ENCODE measurements around the gene GPR21. TPM values are rescaled to one million over a fixed set of nuclear protein-coding genes. Genes with fewer than 3 reads are reported as not detected.
A peak's percentile ranks its signal among the peaks of the same experiment; 100 is the strongest.

GPR21 gene, protein sequence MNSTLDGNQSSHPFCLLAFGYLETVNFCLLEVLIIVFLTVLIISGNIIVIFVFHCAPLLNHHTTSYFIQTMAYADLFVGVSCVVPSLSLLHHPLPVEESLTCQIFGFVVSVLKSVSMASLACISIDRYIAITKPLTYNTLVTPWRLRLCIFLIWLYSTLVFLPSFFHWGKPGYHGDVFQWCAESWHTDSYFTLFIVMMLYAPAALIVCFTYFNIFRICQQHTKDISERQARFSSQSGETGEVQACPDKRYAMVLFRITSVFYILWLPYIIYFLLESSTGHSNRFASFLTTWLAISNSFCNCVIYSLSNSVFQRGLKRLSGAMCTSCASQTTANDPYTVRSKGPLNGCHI
- total RNA-seq (ENCODE audit: low replicate concordance) = 0.59 and 6.4 TPM in 2 replicates

DNA sequence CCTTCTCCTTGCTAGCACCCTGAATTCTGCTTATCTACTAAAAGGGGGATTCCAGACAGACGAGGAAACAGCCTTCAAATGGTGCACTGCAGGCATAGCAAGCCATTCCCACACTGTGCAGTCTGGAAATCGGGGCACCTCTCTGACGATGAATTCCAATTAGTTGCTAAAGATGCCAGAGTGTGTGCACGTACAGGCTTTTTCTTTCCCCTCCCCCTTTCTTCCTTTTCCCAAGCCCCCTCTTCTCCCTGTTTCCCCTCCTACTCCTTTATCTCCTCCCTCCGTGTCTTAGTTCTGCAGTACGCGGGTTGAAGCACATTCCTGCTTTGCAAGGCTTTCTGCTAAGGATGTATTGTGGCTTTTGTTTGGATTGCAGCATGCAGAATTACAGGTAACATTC lies at the start of gene GPR21:
TSS of gene GPR21 (plus strand) at position 316 of the 400 bp plus-strand sequence. CDS start 900 bp downstream, outside the sequence.
- peak within 1 kb of the TSS; percentile 30 for H3K27ac Mint-ChIP-seq
- DNase-seq (ENCODE audit: low spot score) = peak; percentile 65
- Histone ChIP-seq H3F3A (ENCODE audit: low read depth) (peaks cover 6% of the 10 kb centered on the region), H3K4me3 (peak within 1 kb of the TSS; percentile 25), H3K4me1 (peaks cover 13% of the 10 kb centered on the region), H3K4me2 (peak within 1 kb of the TSS; percentile 61), H4K20me1 (ENCODE audit: low read depth) (peaks cover 5% of the 10 kb centered on the region), H3K9me3 (ENCODE audit: low read depth) (no peaks in the 10 kb centered on the region), H2AFZ (replicated peaks) (no peak within 1 kb of the TSS), H3K27ac (peak within 1 kb of the TSS; percentile 35), H3K79me2 (ENCODE audit: low read depth) (no peaks in the 10 kb centered on the region), H3K9ac (no peak within 1 kb of the TSS), H3K36me3 (no peaks in the 10 kb centered on the region), H3K27me3 (no peaks in the 10 kb centered on the region)
- TF ChIP-seq EZH2phosphoT487 (IDR thresholded peaks at IDR 0.05) (no peak), EZH2 (IDR thresholded peaks at IDR 0.05) (no peak)
- TF ChIP-seq, protein P1, sequence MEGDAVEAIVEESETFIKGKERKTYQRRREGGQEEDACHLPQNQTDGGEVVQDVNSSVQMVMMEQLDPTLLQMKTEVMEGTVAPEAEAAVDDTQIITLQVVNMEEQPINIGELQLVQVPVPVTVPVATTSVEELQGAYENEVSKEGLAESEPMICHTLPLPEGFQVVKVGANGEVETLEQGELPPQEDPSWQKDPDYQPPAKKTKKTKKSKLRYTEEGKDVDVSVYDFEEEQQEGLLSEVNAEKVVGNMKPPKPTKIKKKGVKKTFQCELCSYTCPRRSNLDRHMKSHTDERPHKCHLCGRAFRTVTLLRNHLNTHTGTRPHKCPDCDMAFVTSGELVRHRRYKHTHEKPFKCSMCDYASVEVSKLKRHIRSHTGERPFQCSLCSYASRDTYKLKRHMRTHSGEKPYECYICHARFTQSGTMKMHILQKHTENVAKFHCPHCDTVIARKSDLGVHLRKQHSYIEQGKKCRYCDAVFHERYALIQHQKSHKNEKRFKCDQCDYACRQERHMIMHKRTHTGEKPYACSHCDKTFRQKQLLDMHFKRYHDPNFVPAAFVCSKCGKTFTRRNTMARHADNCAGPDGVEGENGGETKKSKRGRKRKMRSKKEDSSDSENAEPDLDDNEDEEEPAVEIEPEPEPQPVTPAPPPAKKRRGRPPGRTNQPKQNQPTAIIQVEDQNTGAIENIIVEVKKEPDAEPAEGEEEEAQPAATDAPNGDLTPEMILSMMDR (IDR thresholded peaks at IDR 0.05) = no peak
- no peaks in the 10 kb centered on the region for H3K9me3 Mint-ChIP-seq
- H3K4me1 Mint-ChIP-seq = peaks cover 20% of the 10 kb centered on the region
- H3K4me3 Mint-ChIP-seq = peak within 1 kb of the TSS; percentile 37
- H3K27me3 Mint-ChIP-seq (ENCODE audit: insufficient read depth, low read depth) = peaks cover 2% of the 10 kb centered on the region
- H3K36me3 Mint-ChIP-seq = peaks cover 10% of the 10 kb centered on the region

DNA sequence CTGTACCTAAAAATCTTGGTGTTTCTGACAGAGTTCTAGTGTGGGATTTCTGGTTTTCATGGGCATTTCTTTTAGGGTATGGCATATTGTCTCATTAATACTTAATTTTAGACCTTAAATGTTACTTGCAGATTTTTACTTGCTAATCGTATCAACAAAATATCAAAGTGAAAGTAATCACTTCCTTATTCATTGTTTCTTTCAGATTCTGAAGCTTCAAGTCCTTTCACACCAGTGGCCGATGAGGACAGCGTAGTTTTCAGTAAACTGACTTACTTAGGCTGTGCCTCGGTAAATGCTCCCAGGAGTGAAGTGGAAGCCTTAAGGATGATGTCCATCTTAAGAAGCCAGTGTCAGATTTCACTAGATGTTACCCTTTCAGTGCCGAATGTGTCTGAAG lies 47.5 kb upstream of the GPR21 start:
- no peaks in the 10 kb centered on the region for H3K27me3 Mint-ChIP-seq (ENCODE audit: insufficient read depth, low read depth)
- H3K9me3 Mint-ChIP-seq = no peaks in the 10 kb centered on the region

GRCh38 chr9:122988141-122988540 lies 45.3 kb upstream of the GPR21 start:
- no peak overlapping the region for H3K9ac ChIP-seq
- DNase-seq (ENCODE audit: low spot score) = no peak
- no peak overlapping the region for H3K4me3 Mint-ChIP-seq
- H3K79me2 ChIP-seq (ENCODE audit: low read depth) = peaks cover 8% of the 10 kb centered on the region
- H3K27ac Mint-ChIP-seq = no peak overlapping the region
- no peak for TF ChIP-seq EZH2 (IDR thresholded peaks at IDR 0.05)
- TF ChIP-seq, protein P1 (IDR thresholded peaks at IDR 0.05) = no peak
- H4K20me1 ChIP-seq (ENCODE audit: low read depth) = no peaks in the 10 kb centered on the region
- peaks cover 3% of the 10 kb centered on the region for H3K36me3 Mint-ChIP-seq
- H3K27me3 Mint-ChIP-seq (ENCODE audit: insufficient read depth, low read depth) = no peaks in the 10 kb centered on the region
- no peak overlapping the region for H3K4me2 ChIP-seq
- no peaks in the 10 kb centered on the region for H3K9me3 Mint-ChIP-seq
- H3K36me3 ChIP-seq = peaks cover 11% of the 10 kb centered on the region
- peaks cover 12% of the 10 kb centered on the region for H3F3A ChIP-seq (ENCODE audit: low read depth)
- no peaks in the 10 kb centered on the region for H3K4me1 ChIP-seq
- no peak overlapping the region for H2AFZ ChIP-seq (replicated peaks)
- H3K4me3 ChIP-seq = no peak overlapping the region
- no peaks in the 10 kb centered on the region for H3K9me3 ChIP-seq (ENCODE audit: low read depth)
- H3K27me3 ChIP-seq = no peaks in the 10 kb centered on the region
- no peak overlapping the region for H3K27ac ChIP-seq
- no peaks in the 10 kb centered on the region for H3K4me1 Mint-ChIP-seq

More for the DNA sequence above, 47.5 kb upstream of the GPR21 start:
- no peaks in the 10 kb centered on the region for H3K27me3 ChIP-seq
- H3K36me3 Mint-ChIP-seq = peaks cover 3% of the 10 kb centered on the region
- peaks cover 6% of the 10 kb centered on the region for H4K20me1 ChIP-seq (ENCODE audit: low read depth)
- DNase-seq (ENCODE audit: low spot score) = no peak
- no peak overlapping the region for H3K27ac Mint-ChIP-seq
- no peaks in the 10 kb centered on the region for H3K4me1 Mint-ChIP-seq
- no peak overlapping the region for H2AFZ ChIP-seq (replicated peaks)
- no peak overlapping the region for H3K4me3 Mint-ChIP-seq
- peaks cover 26% of the 10 kb centered on the region for H3K79me2 ChIP-seq (ENCODE audit: low read depth)
- TF ChIP-seq EZH2 (IDR thresholded peaks at IDR 0.05) (no peak), EZH2phosphoT487 (IDR thresholded peaks at IDR 0.05) (no peak)
- TF ChIP-seq, protein P1 (IDR thresholded peaks at IDR 0.05) = no peak
- H3K36me3 ChIP-seq = peaks cover 11% of the 10 kb centered on the region
- no peak overlapping the region for H3K27ac ChIP-seq
- H3K4me1 ChIP-seq = no peaks in the 10 kb centered on the region
- peaks cover 5% of the 10 kb centered on the region for H3F3A ChIP-seq (ENCODE audit: low read depth)
- no peak overlapping the region for H3K4me3 ChIP-seq
- H3K9ac ChIP-seq = no peak overlapping the region
- H3K4me2 ChIP-seq = no peak overlapping the region
- H3K9me3 ChIP-seq (ENCODE audit: low read depth) = no peaks in the 10 kb centered on the region

Measured in neural progenitor cell (in vitro differentiated cells).